OCI-LY1 (cell line): ENCODE data around the gene SH3BGRL.

ENCODE experiments used
- CTCF ChIP-seq: fragments of 200-600 bp; sonication (generic), shearing (Covaris generic); IDR thresholded peaks from 2 replicates; pipeline ENCODE4 v1.5.1; 2017; ENCODE audit warnings: mild to moderate bottlenecking, antibody characterized with exemption, low read length, moderate library complexity, mixed read lengths
- EZH2 ChIP-seq: fragments of 200-600 bp; sonication (generic), shearing (Covaris generic); IDR thresholded peaks from 2 replicates; pipeline ENCODE4 v1.8.0; 2017; ENCODE audit warnings: borderline replicate concordance, mixed run types, mild to moderate bottlenecking, antibody characterized with exemption, low read length, moderate library complexity, mixed read lengths

DNA sequence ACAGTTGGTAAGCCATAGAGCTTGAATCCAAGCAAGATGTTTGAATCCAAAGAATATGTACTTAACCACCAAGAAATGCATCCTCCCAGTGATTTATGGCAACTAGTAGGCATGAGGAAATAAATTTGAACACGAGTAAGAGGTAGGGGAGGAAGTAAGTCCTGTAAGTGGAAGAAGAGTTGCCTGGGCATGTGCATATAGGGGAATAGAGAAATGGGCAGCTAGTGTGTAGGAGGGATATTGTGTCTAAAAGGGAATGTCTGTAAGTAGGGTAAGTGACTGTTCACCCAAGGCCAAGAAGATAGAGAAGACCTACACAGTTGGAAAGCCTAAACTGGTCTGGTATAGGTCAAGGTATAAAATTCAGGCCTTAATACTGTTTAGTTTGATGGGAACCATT, 4.6 kb downstream of the SH3BGRL start:
- TF ChIP-seq CTCF, result no peak
- no peak for TF ChIP-seq EZH2
